K562 (cell line): ENCODE measurements around the gene SDF4. TPM values are rescaled to one million over a fixed set of nuclear protein-coding genes. Genes with fewer than 3 reads are reported as not detected.
A peak's percentile ranks its signal among the peaks of the same experiment; 100 is the strongest.

Experiments
- ATAC-seq: fragments of 200-7000 bp; cut with Tn5 transposase; 3 replicates; pipeline ENCODE4 v1.9.1; 2020; ENCODE audit warnings: moderate library complexity
- BruUV-seq: library from RNA; stranded (reverse); fragments of 400-500 nt; replicated peaks from 2 replicates; lab custom pipeline; 2021; lab: Mats Ljungman, UMichigan
- CTCF ChIA-PET: fragments of 300-600 bp; formaldehyde crosslinking; extraction: SDS; loops from one replicate; lab custom pipeline; 2021; ENCODE audit warnings: low intra/inter-chr PET ratio; lab: Yijun Ruan, JAX
- POLR2A ChIA-PET: fragments of 300-600, 350-650 bp; sonication (Branson Sonifier 250); formaldehyde crosslinking; extraction: SDS; loops from one replicate; lab custom pipeline; 2021; ENCODE audit warnings: antibody characterized with exemption, inconsistent platforms; lab: Yijun Ruan, JAX
- DNase-seq, 4 experiments: peaks; one replicate each; pipeline versions ENCODE4 v3.0.0 to v3.0.0-alpha.2; 2011 to 2018; ENCODE audit warnings: low spot score in 3 of 4, mixed read lengths in 3 of 4; ENCODE audit errors: extremely low read depth in 1 of 4
- FAIRE-seq: peaks from 2 replicates; lab custom pipeline; 2011; peaks lifted over from hg19 to GRCh38; lab: Jason Lieb, UNC
- H2AFZ ChIP-seq: 2 replicates; pipeline ENCODE4 v1.6.0; 2011; ENCODE audit warnings: low read depth, low read length, control low read depth, inconsistent platforms
- H3K27ac ChIP-seq: fragments of 200-600 bp; 3 replicates; pipeline ENCODE4 v1.8.0; 2011; ENCODE audit warnings: low read depth, mild to moderate bottlenecking, control low read depth, inconsistent platforms, low read length, moderate library complexity, mixed read lengths; ENCODE audit errors: extremely low read depth
- H3K27me3 ChIP-seq, 2 experiments: fragments of 300-600 bp in 1 of 2; 2 replicates in 1 of 2; 3 replicates in 1 of 2; pipeline versions ENCODE4 v1.6.0 to v1.8.0; 2011; ENCODE audit warnings: inconsistent platforms in 2 of 2, low read length in 2 of 2, mild to moderate bottlenecking in 1 of 2, mixed read lengths in 1 of 2, moderate library complexity in 1 of 2; ENCODE audit not compliant: control insufficient read depth in 2 of 2, insufficient read depth in 2 of 2
- H3K36me3 ChIP-seq: fragments of 300-600 bp; 3 replicates; pipeline ENCODE4 v1.8.0; 2011; ENCODE audit warnings: mild to moderate bottlenecking, low read length, inconsistent platforms; ENCODE audit not compliant: control insufficient read depth, insufficient read depth
- H3K4me1 ChIP-seq, 2 experiments: fragments of 200-600 bp in 1 of 2; replicated peaks in 1 of 2; 2 replicates in 1 of 2; 3 replicates in 1 of 2; pipeline versions ENCODE4 v1.5.1 to v1.8.0; 2011; ENCODE audit warnings: inconsistent platforms in 2 of 2, low read length in 2 of 2, mild to moderate bottlenecking in 1 of 2, mixed read lengths in 1 of 2, moderate library complexity in 1 of 2; ENCODE audit not compliant: control insufficient read depth in 2 of 2, insufficient read depth in 2 of 2
- H3K4me2 ChIP-seq: 2 replicates; pipeline ENCODE4 v1.6.1; 2011; ENCODE audit warnings: low read length, control low read depth, inconsistent platforms, mixed read lengths; ENCODE audit not compliant: insufficient read depth
- H3K4me3 ChIP-seq: fragments of 200-600 bp; sonication (generic), shearing (Covaris generic); 2 replicates; pipeline ENCODE4 v1.5.1; 2016; ENCODE audit warnings: control low read depth, inconsistent platforms
- H3K79me2 ChIP-seq: fragments of 200-600 bp; 3 replicates; pipeline ENCODE4 v1.8.0; 2011; ENCODE audit warnings: low read length, inconsistent platforms; ENCODE audit not compliant: control insufficient read depth, insufficient read depth
- H3K9ac ChIP-seq, 2 experiments: 2 replicates each; pipeline versions ENCODE4 v1.6.0 to v1.6.1; 2011; ENCODE audit warnings: low read depth in 2 of 2, low read length in 2 of 2, control low read depth in 1 of 2, inconsistent platforms in 1 of 2, mild to moderate bottlenecking in 1 of 2, mixed read lengths in 1 of 2; ENCODE audit not compliant: insufficient read depth in 1 of 2
- H3K9me1 ChIP-seq: one replicate; pipeline ENCODE4 v1.6.0; 2011; ENCODE audit warnings: inconsistent platforms, mild to moderate bottlenecking, low read length, moderate library complexity; ENCODE audit not compliant: control insufficient read depth, insufficient read depth
- H3K9me3 ChIP-seq: replicated peaks from 2 replicates; pipeline ENCODE4 v1.5.1; 2011; ENCODE audit warnings: low read depth, low read length, inconsistent platforms; ENCODE audit not compliant: control insufficient read depth, insufficient read depth
- H4K20me1 ChIP-seq: replicated peaks from 2 replicates; pipeline ENCODE4 v1.6.1; 2011; ENCODE audit warnings: low read length, inconsistent platforms, mixed read lengths; ENCODE audit not compliant: control insufficient read depth, insufficient read depth
- MCM5 ChIP-seq: fragments of 450-650 bp; IDR thresholded peaks from 2 replicates; pipeline ENCODE4 v1.6.1; 2016; ENCODE audit warnings: low read depth
- NRF1 ChIP-seq, 2 experiments: fragments of 450-650 bp; IDR thresholded peaks in 1 of 2; conservative IDR thresholded peaks in 1 of 2; 2 replicates each; pipeline ENCODE4 v1.6.1; 2014; ENCODE audit warnings: mild to moderate bottlenecking in 2 of 2
- POLR2A ChIP-seq: fragments of 450-650 bp; conservative IDR thresholded peaks from 2 replicates; pipeline ENCODE4 v1.6.1; 2016
- WGBS: fragments of 100-300 bp; shearing (Covaris generic); methylation state at CpG from one replicate; pipeline ENCODE4 v1.1.6; 2016; ENCODE audit warnings: low coverage, mixed read lengths; ENCODE audit not compliant: insufficient coverage; ENCODE audit errors: missing lambda C conversion rate; 5-methylcytosine and 5-hydroxymethylcytosine counted together
- in situ Hi-C: fragments of 300-500 bp; cut with MboI; formaldehyde crosslinking; loops from 4 replicates; pipeline ENCODE4 v1.15.0; 2018; ENCODE audit warnings: inconsistent platforms, mixed read lengths
- intact Hi-C: fragments of 100-400 bp; cut with micrococcal nuclease; formaldehyde crosslinking; loops from 2 replicates; pipeline ENCODE4 v1.14.2; 2022
- polyA plus RNA-seq, 8 experiments: library from polyadenylated mRNA; depleted of rRNA in 4 of 8; stranded (reverse) in 5 of 8; unstranded in 3 of 8; fragments of >200 nt; fragmentation: Nextera tagmentation in 2 of 8; fragmentation: Illumina TruSeq in 1 of 8; extraction: Ambion mirVana in 2 of 8; extraction: Trizol in 1 of 8; gene quantifications; 2 replicates each; pipeline versions ENCODE4 v1.2.1 to v1.2.3, GENCODE V29; 2011 to 2014; ENCODE audit warnings: inconsistent platforms in 1 of 8, missing spikeins in 1 of 8
- total RNA-seq, 7 experiments: library from RNA; depleted of rRNA in 6 of 7; stranded (reverse); fragments of >200 nt in 6 of 7; fragmentation: Illumina TruSeq in 2 of 7; extraction: Trizol in 2 of 7; gene quantifications; 2 replicates each; pipeline versions ENCODE4 v1.2.1 to v1.2.3, GENCODE V29; 2011 to 2021; ENCODE audit warnings: low replicate concordance in 1 of 7
- TF ChIP-seq, protein P1 (sequence below): fragments of 200-400 bp; formaldehyde crosslinking; IDR thresholded peaks from 2 replicates; pipeline ENCODE4 v1.6.1; 2017; ENCODE audit warnings: mild to moderate bottlenecking, low read depth, low read length, moderate library complexity
- TF ChIP-seq, protein P2 (sequence below): sonication (generic); formaldehyde crosslinking; IDR thresholded peaks from 2 replicates; pipeline ENCODE4 v1.8.1; 2023; ENCODE audit warnings: mild to moderate bottlenecking, missing genetic modification reagents

Gene SDF4
- total and polyA plus RNA-seq, 9 of the 15 experiments (the other 6 are each of a cell fraction or from before 2014, with no cell fraction given) = 0.35 to 160 (median 65.2) TPM

GRCh38 chr1:1206376-1206965, 25.3 kb downstream of the SDF4 start, which contains the start of gene TNFRSF18:
TNFRSF18 (minus strand) TSS chr1:1206592; CDS start chr1:1206571, 21 bp downstream.
- intact Hi-C loops (loop anchor here (5.0 kb wide), 1 partner anchor 84 kb away; no protein-coding TSS in a partner anchor), in situ Hi-C loops (no loop called here)
- no TSS peak for BruUV-seq
- H3K79me2 ChIP-seq = no peaks in the 10 kb centered on the region
- no peaks in the 10 kb centered on the region for H3K9me3 ChIP-seq
- ATAC-seq = no peak
- TF ChIP-seq POLR2A = no peak
- TF ChIP-seq, protein P1, sequence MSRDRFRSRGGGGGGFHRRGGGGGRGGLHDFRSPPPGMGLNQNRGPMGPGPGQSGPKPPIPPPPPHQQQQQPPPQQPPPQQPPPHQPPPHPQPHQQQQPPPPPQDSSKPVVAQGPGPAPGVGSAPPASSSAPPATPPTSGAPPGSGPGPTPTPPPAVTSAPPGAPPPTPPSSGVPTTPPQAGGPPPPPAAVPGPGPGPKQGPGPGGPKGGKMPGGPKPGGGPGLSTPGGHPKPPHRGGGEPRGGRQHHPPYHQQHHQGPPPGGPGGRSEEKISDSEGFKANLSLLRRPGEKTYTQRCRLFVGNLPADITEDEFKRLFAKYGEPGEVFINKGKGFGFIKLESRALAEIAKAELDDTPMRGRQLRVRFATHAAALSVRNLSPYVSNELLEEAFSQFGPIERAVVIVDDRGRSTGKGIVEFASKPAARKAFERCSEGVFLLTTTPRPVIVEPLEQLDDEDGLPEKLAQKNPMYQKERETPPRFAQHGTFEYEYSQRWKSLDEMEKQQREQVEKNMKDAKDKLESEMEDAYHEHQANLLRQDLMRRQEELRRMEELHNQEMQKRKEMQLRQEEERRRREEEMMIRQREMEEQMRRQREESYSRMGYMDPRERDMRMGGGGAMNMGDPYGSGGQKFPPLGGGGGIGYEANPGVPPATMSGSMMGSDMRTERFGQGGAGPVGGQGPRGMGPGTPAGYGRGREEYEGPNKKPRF = no peak
- TF ChIP-seq, protein P2, sequence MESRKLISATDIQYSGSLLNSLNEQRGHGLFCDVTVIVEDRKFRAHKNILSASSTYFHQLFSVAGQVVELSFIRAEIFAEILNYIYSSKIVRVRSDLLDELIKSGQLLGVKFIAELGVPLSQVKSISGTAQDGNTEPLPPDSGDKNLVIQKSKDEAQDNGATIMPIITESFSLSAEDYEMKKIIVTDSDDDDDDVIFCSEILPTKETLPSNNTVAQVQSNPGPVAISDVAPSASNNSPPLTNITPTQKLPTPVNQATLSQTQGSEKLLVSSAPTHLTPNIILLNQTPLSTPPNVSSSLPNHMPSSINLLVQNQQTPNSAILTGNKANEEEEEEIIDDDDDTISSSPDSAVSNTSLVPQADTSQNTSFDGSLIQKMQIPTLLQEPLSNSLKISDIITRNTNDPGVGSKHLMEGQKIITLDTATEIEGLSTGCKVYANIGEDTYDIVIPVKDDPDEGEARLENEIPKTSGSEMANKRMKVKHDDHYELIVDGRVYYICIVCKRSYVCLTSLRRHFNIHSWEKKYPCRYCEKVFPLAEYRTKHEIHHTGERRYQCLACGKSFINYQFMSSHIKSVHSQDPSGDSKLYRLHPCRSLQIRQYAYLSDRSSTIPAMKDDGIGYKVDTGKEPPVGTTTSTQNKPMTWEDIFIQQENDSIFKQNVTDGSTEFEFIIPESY = peak; percentile 40; the same call in 1 of the 2 replicates
- no peak for TF ChIP-seq MCM5
- TF ChIP-seq NRF1 (conservative IDR thresholded peaks at IDR 0.05 in 1 of 2, IDR thresholded peaks at IDR 0.05 in 1 of 2) = no peak
- no peak for FAIRE-seq
- ChIA-PET POLR2A (interaction anchor here (0.6 kb wide), 2 partner anchors 67 to 224 kb away, joined by 3 to 4 read pairs; partner anchors contain the start of gene UBE2J2), CTCF (no interaction called here)
- no peak within 1 kb of the TSS for H2AFZ ChIP-seq
- H3K4me3 ChIP-seq = no peak within 1 kb of the TSS
- 0 out of 4 replicates have a peak within 1 kb of the TSS, but pooled peaks of 1 of the 2 experiments have one; percentile 55 for H3K9ac ChIP-seq
- H3K27me3 ChIP-seq = no peaks in the 10 kb centered on the region
- H4K20me1 ChIP-seq = no peaks in the 10 kb centered on the region
- no peak for DNase-seq
- no peaks in the 10 kb centered on the region for H3K9me1 ChIP-seq
- no peak within 1 kb of the TSS for H3K4me2 ChIP-seq
- peaks cover 13 to 91% of the 10 kb centered on the region in 2 experiments; a peak in 4 of 5 replicates for H3K4me1 ChIP-seq
- no peaks in the 10 kb centered on the region for H3K36me3 ChIP-seq
- no peak within 1 kb of the TSS for H3K27ac ChIP-seq
- 44% methylated on average over 35 of the region's 49 CpGs for WGBS
